Neural cell (in vitro differentiated cells): ENCODE measurements around the gene MYB. TPM values are rescaled to one million over a fixed set of nuclear protein-coding genes. Genes with fewer than 3 reads are reported as not detected.

Experiments
- H2AFZ ChIP-seq: fragments of 200-600, 300-800 bp; sonication (generic), shearing (Covaris generic); 2 replicates; pipeline ENCODE4 v1.6.0; 2014; ENCODE audit warnings: low read depth, mild to moderate bottlenecking, antibody characterized with exemption, low read length, moderate library complexity
- H3F3A ChIP-seq: fragments of 200-600 bp; shearing (Covaris generic); 2 replicates; pipeline ENCODE4 v1.6.1; 2016; ENCODE audit warnings: mild to moderate bottlenecking, moderate library complexity, mixed read lengths, antibody characterized with exemption, low read length; ENCODE audit not compliant: insufficient read depth, poor library complexity, severe bottlenecking
- H3K27ac ChIP-seq: fragments of 200-600, 300-800 bp; sonication (generic), shearing (Covaris generic); 2 replicates; pipeline ENCODE4 v1.5.1; 2014; ENCODE audit warnings: mild to moderate bottlenecking, low read length, moderate library complexity
- H3K27me3 ChIP-seq: fragments of 300-800, 200-600 bp; sonication (generic), shearing (Covaris generic); 2 replicates; pipeline ENCODE4 v1.6.0; 2014; ENCODE audit warnings: mild to moderate bottlenecking, low read depth, low read length, moderate library complexity; ENCODE audit not compliant: insufficient read depth
- H3K36me3 ChIP-seq: fragments of 300-800, 200-600 bp; sonication (generic), shearing (Covaris generic); 2 replicates; pipeline ENCODE4 v1.5.1; 2014; ENCODE audit warnings: mild to moderate bottlenecking, antibody characterized with exemption, low read length, moderate library complexity; ENCODE audit not compliant: insufficient read depth
- H3K4me2 ChIP-seq: fragments of 300-800, 200-600 bp; sonication (generic), shearing (Covaris generic); 2 replicates; pipeline ENCODE4 v1.6.0; 2014; ENCODE audit warnings: mild to moderate bottlenecking, low read length
- H3K4me3 ChIP-seq: fragments of 300-800, 200-600 bp; sonication (generic), shearing (Covaris generic); 2 replicates; pipeline ENCODE4 v1.5.1; 2014; ENCODE audit warnings: mild to moderate bottlenecking, low read length, moderate library complexity
- H3K79me2 ChIP-seq: fragments of 200-600 bp; shearing (Covaris generic); replicated peaks from 2 replicates; pipeline ENCODE4 v1.6.0; 2014; ENCODE audit warnings: mild to moderate bottlenecking, low read length, moderate library complexity; ENCODE audit not compliant: insufficient read depth
- H3K9ac ChIP-seq: fragments of 300-800, 200-600 bp; sonication (generic), shearing (Covaris generic); 2 replicates; pipeline ENCODE4 v1.6.1; 2016; ENCODE audit warnings: mild to moderate bottlenecking, low read length, mixed read lengths
- H3K9me2 ChIP-seq: fragments of 200-600 bp; shearing (Covaris generic); 2 replicates; pipeline ENCODE4 v1.6.1; 2016; ENCODE audit warnings: mild to moderate bottlenecking, low read length, mixed read lengths; ENCODE audit not compliant: insufficient read depth
- H3K9me3 ChIP-seq: fragments of 200-600, 300-800 bp; sonication (generic), shearing (Covaris generic); 2 replicates; pipeline ENCODE4 v1.6.1; 2016; ENCODE audit warnings: mild to moderate bottlenecking, mixed run types, low read length, moderate library complexity, mixed read lengths
- H4K20me1 ChIP-seq: fragments of 200-600 bp; shearing (Covaris generic); 2 replicates; pipeline ENCODE4 v1.6.1; 2016; ENCODE audit warnings: mild to moderate bottlenecking, mixed run types; ENCODE audit not compliant: insufficient read depth
- CTCF ChIP-seq: fragments of 450-650 bp; IDR thresholded peaks from 2 replicates; pipeline ENCODE4 v1.5.1; 2014; ENCODE audit warnings: antibody characterized with exemption, mild to moderate bottlenecking, moderate library complexity; ENCODE audit not compliant: poor library complexity, severe bottlenecking
- EP300 ChIP-seq: fragments of 450-650 bp; conservative IDR thresholded peaks from 2 replicates; pipeline ENCODE4 v1.6.1; 2014; ENCODE audit warnings: antibody characterized with exemption, mild to moderate bottlenecking, moderate library complexity; ENCODE audit not compliant: poor library complexity, severe bottlenecking
- EZH2 ChIP-seq: fragments of 200-600, 300-800 bp; shearing (Covaris generic), sonication (generic); IDR thresholded peaks from 2 replicates; pipeline ENCODE4 v1.6.1; 2014; ENCODE audit warnings: antibody characterized with exemption, low read length, borderline replicate concordance, mild to moderate bottlenecking; ENCODE audit not compliant: insufficient read depth, poor library complexity, severe bottlenecking
- MXI1 ChIP-seq: fragments of 450-650 bp; conservative IDR thresholded peaks from 2 replicates; pipeline ENCODE4 v1.6.1; 2014; ENCODE audit warnings: antibody characterized with exemption, mild to moderate bottlenecking; ENCODE audit not compliant: poor library complexity, severe bottlenecking
- POLR2AphosphoS5 ChIP-seq: IDR thresholded peaks from 2 replicates; pipeline ENCODE4 v1.6.1; 2012
- RAD21 ChIP-seq: fragments of 450-650 bp; conservative IDR thresholded peaks from 2 replicates; pipeline ENCODE4 v1.6.1; 2014; ENCODE audit warnings: antibody characterized with exemption, mild to moderate bottlenecking, moderate library complexity
- REST ChIP-seq: IDR thresholded peaks from 2 replicates; pipeline ENCODE4 v1.6.1; 2012; ENCODE audit warnings: borderline replicate concordance
- SMC3 ChIP-seq: fragments of 450-650 bp; conservative IDR thresholded peaks from 2 replicates; pipeline ENCODE4 v1.6.1; 2014; ENCODE audit warnings: antibody characterized with exemption, mild to moderate bottlenecking, moderate library complexity; ENCODE audit not compliant: poor library complexity
- TAF1 ChIP-seq: IDR thresholded peaks from 2 replicates; pipeline ENCODE4 v1.6.1; 2012; ENCODE audit warnings: low read depth
- polyA plus RNA-seq: library from polyadenylated mRNA; depleted of rRNA; stranded (reverse); fragments of >200 nt; gene quantifications from 2 replicates; pipeline ENCODE4 v1.2.3, GENCODE V29; 2014

MYB gene
- polyA plus RNA-seq, 1 donor from 2014 or later, result 4.0 TPM

- H3K4me3 ChIP-seq, result no peak overlapping the region
- H3K36me3 ChIP-seq, result no peaks in the 10 kb centered on the region
- no peak overlapping the region for H3K27ac ChIP-seq
- H3K27me3 ChIP-seq, result no peaks in the 10 kb centered on the region
- H3K9me2 ChIP-seq, result no peaks in the 10 kb centered on the region
- H3F3A ChIP-seq, result no peaks in the 10 kb centered on the region
- no peak overlapping the region for H2AFZ ChIP-seq
- no peaks in the 10 kb centered on the region for H3K9me3 ChIP-seq
- no peak overlapping the region for H3K4me2 ChIP-seq
- H3K79me2 ChIP-seq, result no peaks in the 10 kb centered on the region
- no peak for TF ChIP-seq CTCF
- TF ChIP-seq EP300, result no peak
- TF ChIP-seq EZH2, result no peak
- TF ChIP-seq REST, result no peak
- no peak for TF ChIP-seq RAD21
- TF ChIP-seq TAF1, result no peak
- no peak for TF ChIP-seq MXI1
- TF ChIP-seq SMC3, result no peak
- no peak for TF ChIP-seq POLR2AphosphoS5
- no peak overlapping the region for H3K9ac ChIP-seq
- no peaks in the 10 kb centered on the region for H4K20me1 ChIP-seq
Measured at GRCh38 chr6:135161411-135162395, 19.4 kb upstream of the MYB start.

- H3F3A ChIP-seq, result no peaks in the 10 kb centered on the region
- H2AFZ ChIP-seq, result no peak overlapping the region
- peak; percentile 14 for TF ChIP-seq CTCF
- no peak for TF ChIP-seq EZH2
Measured at GRCh38 chr6:135162678-135163439, 18.2 kb upstream of the MYB start.

More at GRCh38 chr6:135162678-135163439, 18.2 kb upstream of the MYB start:
- Histone ChIP-seq H4K20me1 (no peaks in the 10 kb centered on the region), H3K4me2 (no peak overlapping the region), H3K9me3 (no peaks in the 10 kb centered on the region), H3K9me2 (no peaks in the 10 kb centered on the region), H3K79me2 (no peaks in the 10 kb centered on the region), H3K27me3 (no peaks in the 10 kb centered on the region), H3K4me3 (no peak overlapping the region), H3K36me3 (no peaks in the 10 kb centered on the region), H3K9ac (no peak overlapping the region), H3K27ac (no peak overlapping the region)
